Spleen (tissue), 7 donors: Measurements from ENCODE around the gene SUSD6.

Source experiments
- CTCF ChIP-seq, 11 experiments: fragments of 200-600 bp in 7 of 11; fragments of 450-650 bp in 4 of 11; sonication (generic) in 4 of 11; IDR thresholded peaks in 8 of 11; conservative IDR thresholded peaks in 3 of 11; 1 replicate in 7 of 11; 2 replicates in 4 of 11; pipeline versions ENCODE4 v1.4.0 to v1.8.0; 2016 to 2021; ENCODE audit warnings: antibody characterized with exemption in 11 of 11, inconsistent platforms in 4 of 11, mild to moderate bottlenecking in 1 of 11
- POLR2A ChIP-seq, 3 donors: fragments of 450-650 bp; IDR thresholded peaks; one replicate each; pipeline ENCODE4 v1.5.1; 2017; ENCODE audit warnings: antibody characterized with exemption in 3 of 3, mild to moderate bottlenecking in 1 of 3
- POLR2AphosphoS5 ChIP-seq, 3 donors: sonication (generic); formaldehyde crosslinking; IDR thresholded peaks; one replicate each; pipeline ENCODE4 v1.5.1; 2017; ENCODE audit warnings: antibody characterized with exemption in 3 of 3
- donor health status: DM: no; HTN: no; CAD: no; lungs with moderate emphysema.
- donor health status: DM: no; HTN: no; CAD: no.
- donor health status: DM: no; HTN: no; CAD: no.

GRCh38 chr14:69632164-69632563 lies 20.8 kb downstream of the SUSD6 start:
- TF ChIP-seq CTCF (IDR thresholded peaks at IDR 0.05 in 8 of 11, conservative IDR thresholded peaks at IDR 0.05 in 3 of 11): no peak
- TF ChIP-seq POLR2AphosphoS5 (IDR thresholded peaks at IDR 0.05): peak in 1 of 3 donors; percentile 16
- no peak for TF ChIP-seq POLR2A (IDR thresholded peaks at IDR 0.05)
